IMR-90 (cell line): ENCODE results near the gene PLCG2. TPM values are rescaled to one million over a fixed set of nuclear protein-coding genes. Genes with fewer than 3 reads are reported as not detected.

Experiments used
- ATAC-seq: fragments of 200-7000 bp; cut with Tn5 transposase; 2 replicates; pipeline ENCODE4 v1.9.1; 2020; ENCODE audit warnings: low read depth, mild to moderate bottlenecking, moderate library complexity
- BruUV-seq: library from RNA; stranded (reverse); fragments of 400-500 nt; replicated peaks from 2 replicates; lab custom pipeline; 2021; lab: Mats Ljungman, UMichigan
- CTCF ChIA-PET: fragments of 300-600 bp; formaldehyde crosslinking; extraction: SDS; loops from one replicate; lab custom pipeline; 2021; ENCODE audit warnings: antibody characterized with exemption; lab: Yijun Ruan, JAX
- POLR2A ChIA-PET: fragments of 300-600 bp; sonication (Branson Sonifier 250); formaldehyde crosslinking; loops from one replicate; lab custom pipeline; 2022; ENCODE audit warnings: antibody characterized with exemption; ENCODE audit not compliant: unreplicated experiment; lab: Charles Lee
- DNase-seq: peaks from one replicate; pipeline ENCODE4 v3.0.0; 2013
- H2AFZ ChIP-seq: replicated peaks from 2 replicates; pipeline ENCODE3; 2013; ENCODE audit warnings: low read length, mild to moderate bottlenecking; ENCODE audit not compliant: poor library complexity
- H2AK5ac ChIP-seq: 2 replicates; pipeline ENCODE4 v1.6.1; 2013; ENCODE audit warnings: low read depth, low read length, inconsistent platforms
- H2AK9ac ChIP-seq: replicated peaks from 2 replicates; pipeline ENCODE3; 2013; ENCODE audit warnings: mild to moderate bottlenecking, low read depth, low read length, moderate library complexity; ENCODE audit not compliant: poor library complexity
- H2BK120ac ChIP-seq: 2 replicates; pipeline ENCODE4 v1.6.1; 2013; ENCODE audit warnings: low read depth, low read length, inconsistent platforms
- H2BK15ac ChIP-seq: 3 replicates; pipeline ENCODE4 v1.6.1; 2013; ENCODE audit warnings: low read depth, low read length, inconsistent platforms
- H2BK20ac ChIP-seq: 2 replicates; pipeline ENCODE4 v1.6.1; 2013; ENCODE audit warnings: low read depth, mild to moderate bottlenecking, inconsistent platforms, low read length, moderate library complexity
- H2BK5ac ChIP-seq: 2 replicates; pipeline ENCODE4 v1.6.1; 2013; ENCODE audit warnings: mild to moderate bottlenecking, low read depth, low read length, inconsistent platforms; ENCODE audit not compliant: poor library complexity, severe bottlenecking
- H3K14ac ChIP-seq: replicated peaks from 2 replicates; pipeline ENCODE4 v1.6.1; 2013; ENCODE audit warnings: low read depth, low read length, inconsistent platforms
- H3K18ac ChIP-seq: 2 replicates; pipeline ENCODE4 v1.6.1; 2013; ENCODE audit warnings: low read depth, low read length, control low read depth
- H3K23ac ChIP-seq: 2 replicates; pipeline ENCODE4 v1.6.1; 2013; ENCODE audit warnings: low read depth, low read length, inconsistent platforms
- H3K27ac ChIP-seq: 2 replicates; pipeline ENCODE4 v1.5.1; 2013; ENCODE audit warnings: mild to moderate bottlenecking, control low read depth, low read length; ENCODE audit not compliant: insufficient read depth
- H3K27me3 ChIP-seq: 2 replicates; pipeline ENCODE4 v1.6.1; 2013; ENCODE audit warnings: low read length; ENCODE audit not compliant: control insufficient read depth, insufficient read depth
- H3K36me3 ChIP-seq: 2 replicates; pipeline ENCODE4 v1.6.1; 2013; ENCODE audit warnings: low read length, mixed read lengths; ENCODE audit not compliant: control insufficient read depth, insufficient read depth
- H3K4ac ChIP-seq: 2 replicates; pipeline ENCODE4 v1.6.1; 2013; ENCODE audit warnings: low read depth, low read length, inconsistent platforms
- H3K4me1 ChIP-seq: 2 replicates; pipeline ENCODE4 v1.6.1; 2013; ENCODE audit warnings: low read length, mixed read lengths; ENCODE audit not compliant: control insufficient read depth, insufficient read depth
- H3K4me2 ChIP-seq: 2 replicates; pipeline ENCODE4 v1.6.1; 2013; ENCODE audit warnings: low read depth, mild to moderate bottlenecking, control low read depth, low read length, moderate library complexity
- H3K4me3 ChIP-seq: 2 replicates; pipeline ENCODE4 v1.5.1; 2013; ENCODE audit warnings: low read depth, mild to moderate bottlenecking, control low read depth, low read length, moderate library complexity; ENCODE audit not compliant: insufficient read depth
- H3K56ac ChIP-seq: 2 replicates; pipeline ENCODE4 v1.6.1; 2013; ENCODE audit warnings: low read length, inconsistent platforms; ENCODE audit not compliant: insufficient read depth; ENCODE audit errors: extremely low read depth
- H3K79me1 ChIP-seq, 2 experiments: 2 replicates each; pipeline ENCODE4 v1.6.1; 2013; ENCODE audit warnings: low read length in 2 of 2, inconsistent platforms in 1 of 2, low read depth in 1 of 2
- H3K9ac ChIP-seq: 2 replicates; pipeline ENCODE4 v1.6.1; 2013; ENCODE audit warnings: low read depth, low read length, control low read depth
- H3K9me1 ChIP-seq: 2 replicates; pipeline ENCODE4 v1.6.1; 2013; ENCODE audit warnings: low read length, inconsistent platforms; ENCODE audit not compliant: insufficient read depth
- H3K9me3 ChIP-seq: 2 replicates; pipeline ENCODE4 v1.6.1; 2013; ENCODE audit warnings: low read length; ENCODE audit not compliant: control insufficient read depth, insufficient read depth
- H4K20me1 ChIP-seq: 2 replicates; pipeline ENCODE4 v1.6.1; 2013; ENCODE audit warnings: low read length, inconsistent platforms; ENCODE audit not compliant: insufficient read depth
- H4K5ac ChIP-seq: 2 replicates; pipeline ENCODE4 v1.6.1; 2013; ENCODE audit warnings: mild to moderate bottlenecking, low read depth, low read length, control low read depth
- H4K8ac ChIP-seq, 2 experiments: 2 replicates each; pipeline ENCODE4 v1.6.1; 2013; ENCODE audit warnings: low read depth in 2 of 2, low read length in 2 of 2, control low read depth in 1 of 2, inconsistent platforms in 1 of 2
- H4K91ac ChIP-seq: 2 replicates; pipeline ENCODE4 v1.6.1; 2013; ENCODE audit warnings: low read depth, low read length, inconsistent platforms; ENCODE audit not compliant: insufficient read depth
- BHLHE40 ChIP-seq: fragments of 150-350 bp; IDR thresholded peaks from 2 replicates; pipeline ENCODE4 v1.6.1; 2016; ENCODE audit warnings: mild to moderate bottlenecking, low read depth, low read length
- CEBPB ChIP-seq: IDR thresholded peaks from 2 replicates; pipeline ENCODE4 v1.6.1; 2012; ENCODE audit warnings: low read depth, low read length, improper control_type of control experiment
- CHD1 ChIP-seq: IDR thresholded peaks from 2 replicates; pipeline ENCODE4 v1.6.1; 2012; ENCODE audit warnings: low read depth, low read length, improper control_type of control experiment
- CTCF ChIP-seq: conservative IDR thresholded peaks from 2 replicates; pipeline ENCODE4 v1.5.1; 2012; ENCODE audit warnings: mild to moderate bottlenecking, low read depth, low read length, improper control_type of control experiment
- ELK1 ChIP-seq: fragments of 150-350 bp; IDR thresholded peaks from 2 replicates; pipeline ENCODE4 v1.6.1; 2016; ENCODE audit warnings: low read depth, mild to moderate bottlenecking, low read length, moderate library complexity, borderline replicate concordance
- FOS ChIP-seq: fragments of 150-350 bp; IDR thresholded peaks from 2 replicates; pipeline ENCODE4 v1.6.1; 2016; ENCODE audit warnings: low read depth, low read length
- MXI1 ChIP-seq: IDR thresholded peaks from 2 replicates; pipeline ENCODE4 v1.6.1; 2012; ENCODE audit warnings: low read depth, mild to moderate bottlenecking, low read length, moderate library complexity, borderline replicate concordance
- NFE2L2 ChIP-seq: fragments of 150-350 bp; IDR thresholded peaks from 2 replicates; pipeline ENCODE4 v1.6.1; 2016; ENCODE audit warnings: low read depth, mild to moderate bottlenecking, low read length
- POLR2A ChIP-seq: IDR thresholded peaks from 2 replicates; pipeline ENCODE4 v1.6.1; 2012; ENCODE audit warnings: mild to moderate bottlenecking, low read depth, low read length
- WGBS, 2 experiments: methylation state at CpG; one replicate each; pipeline versions ENCODE4 v1.1.5 to v1.1.7; 2013; ENCODE audit warnings: missing lambda C conversion rate in 2 of 2; ENCODE audit not compliant: insufficient read length in 1 of 2; ENCODE audit errors: extremely low coverage in 2 of 2; 5-methylcytosine and 5-hydroxymethylcytosine counted together
- dilution Hi-C: fragments of 300-500 bp; cut with HindIII; formaldehyde crosslinking; loops from one replicate; pipeline ENCODE4 v1.14.3; 2018; ENCODE audit warnings: low sequenced_read_pairs; ENCODE audit not compliant: unreplicated experiment
- in situ Hi-C: fragments of 300-500 bp; cut with MboI; formaldehyde crosslinking; loops from 3 replicates; pipeline ENCODE4 v1.14.3; 2019; ENCODE audit warnings: low sequenced_read_pairs, inconsistent platforms, mixed read lengths
- intact Hi-C: fragments of 100-400 bp; cut with micrococcal nuclease; formaldehyde crosslinking; loops from 2 replicates; pipeline ENCODE4 v1.10.0; 2022
- polyA plus RNA-seq, 3 experiments: library from polyadenylated mRNA; depleted of rRNA; stranded (reverse); fragments of >200 nt; gene quantifications; 2 replicates each; pipeline ENCODE4 v1.2.3, GENCODE V29; 2012; ENCODE audit warnings: low replicate concordance in 1 of 3
- total RNA-seq: library from RNA; depleted of rRNA; stranded (reverse); fragments of >200 nt; gene quantifications from 2 replicates; pipeline ENCODE4 v1.2.3, GENCODE V29; 2012

The PLCG2 gene
- total and polyA plus RNA-seq, 2 of the 4 experiments (the other 2 are of a cell fraction), result 0.14 to 0.18 TPM

- dilution Hi-C loops, result no loop called here
These were observed 31.9 kb downstream of the PLCG2 start for GRCh38 chr16:81810894-81811538.

More at GRCh38 chr16:81810894-81811538, 31.9 kb downstream of the PLCG2 start:
- H3K4me3 ChIP-seq, result no peak overlapping the region
- H3K23ac ChIP-seq, result no peak overlapping the region
- POLR2A ChIA-PET, result no interaction called here
- ATAC-seq (no peak), DNase-seq (no peak)
- H4K91ac ChIP-seq, result no peak overlapping the region
- 63% methylated on average over 5 of the region's 10 CpGs; no CpG with 5 or more reads in 1 of the 2 experiments for WGBS, 2 experiments
- H3K9me1 ChIP-seq, result no peaks in the 10 kb centered on the region
- TF ChIP-seq CTCF, result no peak
- TF ChIP-seq NFE2L2, result no peak
- no peak for TF ChIP-seq FOS
- TF ChIP-seq BHLHE40, result no peak
- no peak for TF ChIP-seq ELK1
- TF ChIP-seq CHD1, result no peak
- no peak for TF ChIP-seq CEBPB
- TF ChIP-seq POLR2A, result no peak
- TF ChIP-seq MXI1, result no peak
- no peak overlapping the region for H3K9ac ChIP-seq
- in situ Hi-C loops (no loop called here), intact Hi-C loops (no loop called here)
- H3K18ac ChIP-seq, result no peak overlapping the region
- H3K36me3 ChIP-seq, result no peaks in the 10 kb centered on the region
- H2AFZ ChIP-seq, result no peak overlapping the region
- no peak overlapping the region for H2AK9ac ChIP-seq
- no peaks in the 10 kb centered on the region for H3K9me3 ChIP-seq
- H2BK120ac ChIP-seq, result no peak overlapping the region
- H3K27me3 ChIP-seq, result no peaks in the 10 kb centered on the region; the same call in 1 of the 2 replicates
- no peaks in the 10 kb centered on the region for H4K20me1 ChIP-seq
- no peak overlapping the region for H3K56ac ChIP-seq
- no peak overlapping the region for H3K4me2 ChIP-seq
- no TSS peak for BruUV-seq
- H4K8ac ChIP-seq, result no peak overlapping the region
- no peak overlapping the region for H2BK15ac ChIP-seq
- H2BK20ac ChIP-seq, result no peak overlapping the region
- H3K4ac ChIP-seq, result no peak overlapping the region
- no peaks in the 10 kb centered on the region for H3K79me1 ChIP-seq
- no peak overlapping the region for H4K5ac ChIP-seq
- no peak overlapping the region for H3K14ac ChIP-seq
- no peak overlapping the region for H3K27ac ChIP-seq
- CTCF ChIA-PET, result no interaction called here
- H2BK5ac ChIP-seq, result no peak overlapping the region
- H3K4me1 ChIP-seq, result no peaks in the 10 kb centered on the region
- no peak overlapping the region for H2AK5ac ChIP-seq
